HG03521 (cell line): Measurements from ENCODE around the gene TYMS.

Experiments used
- ATAC-seq: cut with Tn5 transposase; IDR thresholded peaks from one replicate; pipeline ENCODE4 v1.9.1; 2021; ENCODE audit warnings: mild to moderate bottlenecking, moderate library complexity; ENCODE audit not compliant: unreplicated experiment

TYMS gene

GRCh38 chr18:710418-711300 lies 53.2 kb downstream of the TYMS start:
- no peak for ATAC-seq

- ATAC-seq = no peak
Measured at GRCh38 chr18:711310-711656, 53.8 kb downstream of the TYMS start.

GRCh38 chr18:711657-712400 lies 54.4 kb downstream of the TYMS start:
- ATAC-seq = peak; percentile 64

DNA sequence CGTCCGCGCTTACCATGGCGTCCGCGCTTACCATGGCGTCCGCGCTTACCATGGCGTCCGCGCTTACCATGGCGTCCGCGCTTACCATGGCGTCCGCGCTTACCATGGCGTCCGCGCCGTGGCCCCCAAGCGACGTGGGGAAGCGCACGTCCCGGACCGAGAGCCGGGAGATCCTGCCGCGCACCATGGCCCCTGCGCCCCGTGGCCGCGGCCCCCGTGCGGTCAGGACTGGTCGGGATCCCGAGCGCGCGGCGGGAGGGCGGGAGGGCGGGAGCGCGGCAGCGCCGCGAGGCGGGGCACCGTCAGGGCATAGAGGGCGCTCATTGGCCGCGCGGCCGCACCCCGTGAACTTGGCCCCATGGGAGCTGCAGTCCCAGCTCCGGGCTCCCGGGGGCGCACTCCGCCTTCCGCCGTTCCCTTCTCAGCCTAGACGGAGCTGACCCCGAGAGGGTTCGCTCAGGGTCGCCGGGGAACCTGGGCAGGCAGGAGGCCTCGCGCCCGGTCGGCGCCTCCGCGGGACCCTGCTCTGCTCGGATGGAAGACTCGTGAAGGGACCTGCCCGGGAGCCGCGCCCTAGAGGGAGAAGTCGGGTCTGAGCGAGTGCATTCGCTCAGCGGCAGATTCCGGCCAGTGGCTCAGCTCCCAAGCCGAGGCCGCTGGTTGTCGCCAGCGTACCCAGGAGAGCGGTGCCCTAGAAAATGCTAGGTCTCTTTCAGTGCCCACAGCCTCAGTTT lies 55.1 kb downstream of the TYMS start, which contains the start of gene ENOSF1:
TSS of gene ENOSF1 (minus strand) at position 230 of the 734 bp plus-strand sequence. CDS start at position 187, 43 bp downstream.
- peak; percentile 88 for ATAC-seq

GRCh38 chr18:713135-713490 lies 55.7 kb downstream of the TYMS start:
- ATAC-seq = no peak

DNA sequence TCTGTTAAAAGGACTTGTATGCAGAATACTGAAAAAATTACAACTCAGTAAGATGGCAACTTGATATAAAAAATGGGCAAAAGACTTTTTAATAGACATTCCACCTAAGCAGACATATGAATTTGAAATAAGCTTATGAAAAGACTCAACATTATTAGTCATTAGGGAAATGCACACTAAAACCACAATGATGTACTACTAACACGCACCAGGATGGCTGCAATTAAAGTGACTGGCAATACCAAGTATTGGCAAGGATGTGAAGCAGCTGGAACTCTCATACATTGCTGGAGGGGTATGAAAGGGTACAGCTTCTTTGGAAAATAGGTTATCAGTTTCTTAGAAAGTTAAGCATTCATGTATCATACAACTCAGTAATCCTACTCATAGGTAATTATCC lies 58.2 kb downstream of the TYMS start:
- no peak for ATAC-seq

GRCh38 chr18:717003-717402 lies 59.5 kb downstream of the TYMS start:
- no peak for ATAC-seq
